Measurements from ENCODE around the gene DNAH17. TPM values are rescaled to one million over a fixed set of nuclear protein-coding genes. Genes with fewer than 3 reads are reported as not detected.
A peak's percentile ranks its signal among the peaks of the same experiment; 100 is the strongest.

Gene DNAH17
- total RNA-seq, 1 donor from 2014 or later: 0.40 TPM

DNA sequence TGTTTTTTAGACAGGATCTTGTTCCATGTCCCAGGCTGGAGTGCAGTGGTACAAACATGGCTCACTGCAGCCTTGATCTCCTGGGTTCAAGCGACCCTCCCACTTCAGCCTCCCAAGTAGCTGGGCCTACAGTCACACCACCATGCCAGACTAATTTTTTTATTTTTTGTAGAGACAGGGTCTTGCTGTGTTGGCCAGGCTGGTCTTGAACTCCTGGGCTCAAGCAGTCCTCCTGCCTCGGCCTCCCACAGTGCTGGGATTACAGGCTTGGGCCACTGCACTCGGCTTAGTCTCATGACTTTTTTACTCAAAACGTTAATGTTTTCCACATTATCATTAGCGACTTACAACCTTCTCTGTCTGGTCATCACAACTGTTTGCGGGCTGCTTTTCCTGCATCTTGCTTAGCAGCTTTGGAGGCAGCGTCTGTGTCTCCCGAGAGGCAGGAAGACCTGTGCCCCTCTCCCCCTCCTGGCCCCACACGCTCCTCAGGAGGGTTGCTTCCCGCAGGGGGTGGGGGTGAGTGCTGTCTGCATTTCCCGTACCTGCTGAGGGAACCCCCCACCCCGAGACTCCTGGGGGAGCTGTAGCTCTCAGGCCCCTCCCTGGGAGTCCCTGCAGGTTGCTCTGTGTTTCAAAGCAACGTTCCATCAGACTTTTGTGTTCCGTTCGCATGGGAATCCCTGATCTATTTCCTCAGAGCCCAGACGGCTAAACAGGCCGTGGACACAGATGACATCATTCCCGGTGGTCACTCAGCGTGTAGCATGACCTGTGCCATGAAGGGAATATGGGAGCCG lies 146.1 kb downstream of the DNAH17 start:
- DNase-seq (ENCODE audit: low spot score) (no peak), ATAC-seq (no peak)
- intact Hi-C loops (cut with DNase I): no loop called here

GRCh38 chr17:78429618-78429995 lies 147.6 kb downstream of the DNAH17 start:
- intact Hi-C loops (cut with DNase I): loop anchor here (10.0 kb wide), 1 partner anchor 175 kb away; no protein-coding TSS in a partner anchor
- DNase-seq (ENCODE audit: low spot score): no peak
- no peak for ATAC-seq

- intact Hi-C loops (cut with DNase I): loop anchor here (10.0 kb wide), 1 partner anchor 174 kb away; no protein-coding TSS in a partner anchor
- DNase-seq (ENCODE audit: low spot score) (no peak), ATAC-seq (peak; percentile 18)
These were observed 148.2 kb downstream of the DNAH17 start for GRCh38 chr17:78428836-78429617.

DNA sequence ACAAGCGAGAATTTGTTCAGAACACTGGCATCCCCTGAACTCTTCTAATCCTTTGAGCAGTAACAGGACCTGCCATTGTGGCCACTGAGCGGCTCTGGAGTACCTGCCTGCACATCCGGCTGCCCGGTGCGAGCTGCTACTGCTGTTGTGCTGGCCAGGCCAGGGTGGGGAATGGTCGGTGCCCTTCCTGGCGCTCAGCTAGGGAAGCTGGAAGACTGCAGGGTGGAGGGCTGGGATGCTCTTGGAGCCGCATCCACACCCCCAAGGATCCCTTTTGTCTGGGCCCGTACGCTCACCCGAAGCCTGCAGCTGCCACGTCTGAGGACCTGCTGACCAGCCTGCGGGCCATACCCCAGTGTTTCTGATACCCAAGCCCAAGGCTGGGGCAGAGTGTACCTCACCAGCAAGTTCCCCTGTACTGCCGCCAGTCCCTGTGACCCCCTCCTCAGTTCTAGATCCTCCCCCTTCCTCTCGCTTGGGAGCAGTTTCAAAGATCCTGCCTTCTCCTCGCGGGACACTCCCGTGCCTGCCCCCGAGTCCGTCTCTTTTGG lies 149.1 kb downstream of the DNAH17 start:
- DNase-seq (ENCODE audit: low spot score) (no peak), ATAC-seq (no peak)
- intact Hi-C loops (cut with DNase I): loop anchor here (10.0 kb wide), 1 partner anchor 173 kb away; no protein-coding TSS in a partner anchor

DNA sequence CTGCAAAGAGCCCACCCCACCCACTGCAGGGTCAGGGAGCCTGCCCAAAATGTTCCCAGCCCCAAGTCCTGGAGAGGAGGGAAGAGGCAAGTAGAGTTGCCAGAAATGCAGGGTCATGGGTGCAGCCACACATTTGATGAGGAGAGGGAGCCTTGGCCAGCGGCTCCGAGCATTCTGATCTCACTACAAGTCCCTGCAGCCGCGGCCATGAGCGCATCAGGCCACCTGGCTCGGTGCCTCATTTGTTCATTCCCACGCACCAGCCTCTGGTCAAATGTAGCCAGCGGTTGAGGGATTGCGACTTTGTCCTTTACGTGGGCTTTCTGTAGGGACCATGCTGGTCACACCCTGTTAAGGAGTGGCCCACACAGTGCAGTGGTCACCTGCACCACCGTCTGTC lies 150.1 kb downstream of the DNAH17 start:
- intact Hi-C loops (cut with DNase I): loop anchor here (10.0 kb wide), 1 partner anchor 172 kb away; no protein-coding TSS in a partner anchor
- ATAC-seq (no peak), DNase-seq (ENCODE audit: low spot score) (no peak)

DNA sequence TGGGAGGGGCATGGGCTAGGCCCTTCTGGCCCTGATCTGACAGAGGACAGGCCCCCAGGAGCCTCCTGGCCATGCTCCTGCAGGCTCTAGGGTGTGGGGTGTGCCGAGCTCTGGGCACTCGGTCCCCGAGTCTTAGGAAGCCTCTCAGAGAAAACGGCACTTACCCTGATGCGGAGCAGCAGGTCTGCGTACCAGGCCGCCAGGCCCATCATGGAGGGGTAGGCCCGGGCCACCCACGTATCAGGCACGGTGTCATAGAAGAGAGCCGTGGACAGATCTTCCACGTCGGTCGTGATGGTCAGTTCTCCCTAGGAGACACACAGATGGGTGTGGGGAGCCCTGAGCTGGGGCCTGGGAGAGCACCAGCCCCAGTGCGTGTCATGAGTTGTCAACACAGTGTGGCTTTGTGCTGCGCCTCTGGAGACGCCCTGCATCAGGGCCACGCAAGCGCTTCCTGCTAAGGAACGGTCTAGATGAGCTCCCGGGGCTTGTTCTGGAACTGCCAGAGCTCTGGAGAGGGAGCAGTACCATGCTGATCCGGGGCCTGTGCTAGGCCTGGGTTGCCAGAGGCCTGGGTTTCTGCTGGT lies 150.8 kb downstream of the DNAH17 start:
- ATAC-seq: no peak
- DNase-seq (ENCODE audit: low spot score): no peak
- intact Hi-C loops (cut with DNase I): loop anchor here (10.0 kb wide), 1 partner anchor 172 kb away; no protein-coding TSS in a partner anchor

- intact Hi-C loops (cut with DNase I): loop anchor here (10.0 kb wide), 1 partner anchor 171 kb away; no protein-coding TSS in a partner anchor
- DNase-seq (ENCODE audit: low spot score) (no peak), ATAC-seq (no peak)
These were observed 151.8 kb downstream of the DNAH17 start for GRCh38 chr17:78425429-78425828.

GRCh38 chr17:78423961-78424675 lies 153.1 kb downstream of the DNAH17 start:
- no peak for DNase-seq (ENCODE audit: low spot score)
- intact Hi-C loops (cut with DNase I): loop anchor here (5.0 to 10.0 kb wide), 3 partner anchors 62 to 169 kb away; partner anchors contain the start of gene SOCS3
- no peak for ATAC-seq

DNA sequence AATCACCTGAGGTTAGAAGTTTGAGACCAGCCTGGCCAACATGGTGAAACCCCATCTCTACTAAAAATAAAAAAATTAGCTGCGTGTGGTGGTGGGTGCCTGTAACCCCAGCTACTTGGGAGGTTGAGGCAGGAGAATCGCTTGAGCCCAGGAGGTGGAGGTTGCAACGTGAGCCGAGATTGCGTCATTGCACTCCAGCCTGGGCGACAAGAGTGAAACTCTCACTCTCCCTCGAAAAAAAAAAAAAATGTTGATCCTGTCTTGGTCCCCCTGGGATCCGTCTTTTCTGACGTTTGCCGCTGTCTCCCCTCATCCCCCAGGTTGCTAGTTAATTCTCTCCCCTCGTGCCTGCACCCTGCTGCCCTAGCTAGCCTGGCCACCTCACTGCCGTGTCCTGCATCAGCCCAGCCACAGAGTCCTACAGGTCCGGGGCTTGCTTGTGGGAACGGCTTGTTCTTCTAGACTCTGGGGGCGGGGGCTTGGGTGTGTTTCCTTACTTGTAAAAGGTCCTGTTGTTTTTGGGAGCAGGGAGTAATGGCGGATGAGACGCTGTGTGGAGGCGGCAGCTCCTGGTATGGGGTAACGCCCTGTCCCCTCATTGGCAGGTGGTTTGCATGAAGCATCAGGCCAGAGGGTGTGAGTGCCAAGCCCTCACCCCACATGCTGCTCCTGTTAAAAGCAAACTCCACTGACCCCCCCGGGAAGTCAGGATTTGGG lies 154.2 kb downstream of the DNAH17 start:
- no peak for ATAC-seq
- no peak for DNase-seq (ENCODE audit: low spot score)
- intact Hi-C loops (cut with DNase I): loop anchor here (5.0 to 10.0 kb wide), 3 partner anchors 61 to 168 kb away; partner anchors contain the start of gene SOCS3

DNA sequence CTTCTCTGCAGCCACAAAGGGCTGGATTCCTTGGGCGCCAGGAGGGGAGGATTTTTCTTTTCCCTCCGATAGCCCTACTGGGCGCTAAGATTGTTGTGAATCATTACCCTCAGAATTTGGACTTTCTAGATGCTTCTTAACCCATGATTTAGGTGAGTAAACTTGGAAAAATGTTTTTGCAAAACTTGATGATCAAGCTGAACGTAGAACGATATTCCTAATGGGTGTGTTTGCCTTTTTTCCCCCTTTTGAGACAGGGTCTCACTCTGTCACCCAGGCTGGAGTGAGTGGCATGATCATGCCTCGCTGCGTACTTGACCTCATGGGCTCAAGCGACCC lies 155.0 kb downstream of the DNAH17 start:
- ATAC-seq: no peak

GRCh38 chr17:78421534-78422266 lies 155.5 kb downstream of the DNAH17 start:
- ATAC-seq (peak; percentile 83), DNase-seq (ENCODE audit: low spot score) (peak; percentile 88)
- intact Hi-C loops (cut with DNase I): loop anchor here (5.0 to 10.0 kb wide), 3 partner anchors 59 to 167 kb away; partner anchors contain the start of gene SOCS3

More for the DNA sequence above, 155.0 kb downstream of the DNAH17 start:
- intact Hi-C loops (cut with DNase I): loop anchor here (5.0 to 10.0 kb wide), 3 partner anchors 60 to 167 kb away; partner anchors contain the start of gene SOCS3
- DNase-seq (ENCODE audit: low spot score): no peak

DNA sequence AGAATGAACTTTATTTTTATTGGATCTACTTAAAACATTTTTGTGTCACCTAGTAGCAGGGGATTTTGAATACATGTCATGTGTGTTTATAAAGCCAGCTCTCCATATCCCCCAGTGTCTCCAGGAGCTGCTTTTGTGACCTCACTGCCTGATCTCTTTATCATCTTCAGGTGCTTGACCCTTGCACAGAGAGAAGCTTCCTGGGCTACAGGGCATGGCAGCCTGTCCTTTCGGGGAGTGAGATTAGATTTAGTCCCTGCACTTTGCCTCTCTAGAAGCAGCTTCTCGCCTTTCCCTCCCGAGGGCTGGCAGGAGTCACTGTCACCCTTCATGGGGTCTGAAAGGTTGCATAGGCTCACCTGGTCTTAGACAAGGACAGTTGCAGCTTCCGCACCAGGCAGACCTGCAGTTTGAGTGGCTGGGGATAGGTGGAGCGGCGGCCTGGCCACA lies 156.1 kb downstream of the DNAH17 start:
- no peak for DNase-seq (ENCODE audit: low spot score)
- intact Hi-C loops (cut with DNase I): loop anchor here (5.0 to 10.0 kb wide), 3 partner anchors 59 to 166 kb away; partner anchors contain the start of gene SOCS3
- ATAC-seq: no peak

DNA sequence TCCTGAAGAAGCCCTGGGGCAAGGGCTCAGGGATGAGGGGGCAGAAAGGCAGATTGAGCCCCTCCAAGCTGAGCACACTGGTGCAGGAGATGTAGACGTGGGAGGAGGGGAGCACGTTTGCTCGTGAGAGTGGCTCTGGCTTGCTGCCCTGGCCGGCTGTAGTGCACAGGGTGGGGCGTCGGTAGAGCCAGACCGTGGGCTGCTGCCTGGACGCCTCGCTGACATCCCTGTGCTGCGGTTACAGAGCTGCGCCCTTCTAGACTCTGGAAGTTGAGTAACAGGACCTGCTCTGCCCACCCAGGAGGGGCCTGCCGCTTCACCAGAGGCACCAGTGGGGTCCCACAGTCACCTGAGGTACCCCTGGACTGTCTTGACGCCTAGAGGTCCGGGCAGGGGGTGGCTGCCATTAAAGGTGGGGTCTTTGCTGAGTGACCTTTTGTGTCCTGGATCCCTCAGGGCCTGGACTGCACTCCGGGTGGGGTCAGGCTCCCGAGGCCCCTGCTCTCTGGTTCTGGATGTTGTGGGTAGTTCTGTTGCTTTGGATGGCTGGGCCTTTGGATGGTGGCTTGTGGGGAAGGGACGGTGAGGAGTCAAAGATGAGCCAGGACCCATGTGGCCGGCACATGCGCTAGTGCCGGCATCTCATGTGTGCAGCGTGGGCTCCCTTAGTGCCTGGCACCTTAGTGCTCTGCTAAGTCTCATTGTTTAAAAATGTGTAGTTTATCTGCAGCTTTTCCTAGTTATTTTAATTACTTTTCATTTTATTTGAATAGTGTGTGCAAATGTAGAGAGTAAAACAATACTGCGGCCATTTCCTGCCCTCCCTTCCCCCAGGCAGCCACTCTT lies 157.0 kb downstream of the DNAH17 start:
- no peak for DNase-seq (ENCODE audit: low spot score)
- ATAC-seq: no peak
- intact Hi-C loops (cut with DNase I): loop anchor here (5.0 to 10.0 kb wide), 3 partner anchors 58 to 165 kb away; partner anchors contain the start of gene SOCS3

DNA sequence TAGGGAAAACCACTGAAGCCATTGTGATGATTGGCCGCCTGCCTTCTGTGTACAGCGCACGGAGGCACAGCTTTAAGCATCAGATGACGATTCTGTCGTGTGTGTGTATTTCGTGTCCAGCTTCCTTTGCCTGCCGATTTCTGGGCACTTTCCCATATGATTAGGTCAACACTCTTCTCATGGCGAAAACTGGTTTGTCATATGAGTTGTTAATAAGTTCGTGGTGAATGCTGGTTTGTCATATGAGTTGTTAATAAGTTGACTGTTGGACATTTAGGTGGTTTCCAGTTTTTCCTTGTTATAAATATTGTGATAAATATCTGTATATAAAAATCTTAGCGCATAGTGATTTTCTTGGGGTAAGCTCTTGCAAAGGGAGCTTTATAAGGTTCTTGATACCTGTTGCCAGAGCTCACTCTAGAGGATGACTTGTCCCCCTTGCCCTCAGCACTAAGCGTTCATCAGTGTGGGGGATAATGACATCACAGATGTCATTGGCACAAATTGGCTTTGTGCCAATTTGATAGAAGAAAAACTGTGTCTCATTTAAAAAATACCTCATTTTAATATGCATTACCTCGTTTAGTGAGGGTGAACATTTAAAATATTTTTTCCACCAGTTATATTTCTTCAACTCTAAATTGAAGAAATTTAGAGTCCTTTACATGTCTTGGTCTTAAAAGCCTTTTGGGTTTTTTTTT lies 158.7 kb downstream of the DNAH17 start:
- no peak for DNase-seq (ENCODE audit: low spot score)
- no peak for ATAC-seq
- intact Hi-C loops (cut with DNase I): no loop called here

- peak; percentile 2 for ATAC-seq
- intact Hi-C loops (cut with DNase I): no loop called here
- no peak for DNase-seq (ENCODE audit: low spot score)
These were observed 159.7 kb downstream of the DNAH17 start for GRCh38 chr17:78417531-78417909.
